Smooth muscle cell (in vitro differentiated cells): ENCODE measurements around the gene UCK1. TPM values are rescaled to one million over a fixed set of nuclear protein-coding genes. Genes with fewer than 3 reads are reported as not detected.

Experiments
- DNase-seq: peaks from one replicate; lab custom pipeline; 2025; ENCODE audit not compliant: unreplicated experiment; lab: John Stamatoyannopoulos, UW
- H2AFZ ChIP-seq: fragments of 200-600 bp; sonication (generic); 2 replicates; pipeline ENCODE4 v1.6.0; 2016; ENCODE audit warnings: antibody characterized with exemption, low read depth, mild to moderate bottlenecking
- H3F3A ChIP-seq: fragments of 200-600 bp; sonication (generic); 2 replicates; pipeline ENCODE4 v1.6.0; 2017; ENCODE audit warnings: antibody characterized with exemption, low read depth
- H3K27ac ChIP-seq: fragments of 200-600 bp; sonication (generic); 2 replicates; pipeline ENCODE4 v1.5.1; 2016; ENCODE audit warnings: low read depth, mild to moderate bottlenecking
- H3K27me3 ChIP-seq: fragments of 200-600 bp; sonication (generic); 2 replicates; pipeline ENCODE4 v1.6.1; 2016; ENCODE audit warnings: low read depth, mild to moderate bottlenecking
- H3K36me3 ChIP-seq: fragments of 200-600 bp; sonication (generic); 2 replicates; pipeline ENCODE4 v1.5.1; 2016; ENCODE audit warnings: low read depth
- H3K4me1 ChIP-seq: fragments of 200-600 bp; sonication (generic); 2 replicates; pipeline ENCODE4 v1.5.1; 2016; ENCODE audit warnings: low read depth
- H3K4me2 ChIP-seq: fragments of 200-600 bp; sonication (generic); 2 replicates; pipeline ENCODE4 v1.6.0; 2016; ENCODE audit warnings: mild to moderate bottlenecking
- H3K4me3 ChIP-seq: fragments of 200-600 bp; sonication (generic); 2 replicates; pipeline ENCODE4 v1.5.1; 2016; ENCODE audit warnings: mild to moderate bottlenecking
- H3K79me2 ChIP-seq: fragments of 200-600 bp; sonication (generic); 2 replicates; pipeline ENCODE4 v1.6.0; 2016; ENCODE audit warnings: low read depth, mild to moderate bottlenecking
- H3K9ac ChIP-seq: fragments of 200-600 bp; sonication (generic); 2 replicates; pipeline ENCODE4 v1.6.0; 2016; ENCODE audit warnings: low read depth
- H3K9me3 ChIP-seq: fragments of 200-600 bp; sonication (generic); replicated peaks from 2 replicates; pipeline ENCODE4 v1.5.1; 2016; ENCODE audit warnings: low read depth
- H4K20me1 ChIP-seq: fragments of 200-600 bp; sonication (generic); 2 replicates; pipeline ENCODE4 v1.6.0; 2016; ENCODE audit warnings: low read depth
- CTCF ChIP-seq: fragments of 200-600 bp; sonication (generic); IDR thresholded peaks from 2 replicates; pipeline ENCODE4 v1.5.1; 2017; ENCODE audit warnings: borderline replicate concordance, mild to moderate bottlenecking, antibody characterized with exemption; ENCODE audit not compliant: insufficient read depth, poor library complexity, severe bottlenecking
- WGBS: methylation state at CpG from one replicate; pipeline ENCODE4 v1.1.7; 2016; ENCODE audit warnings: low lambda C conversion rate; 5-methylcytosine and 5-hydroxymethylcytosine counted together
- polyA plus RNA-seq: library from polyadenylated mRNA; unstranded; fragments of >200 nt; fragmentation: Nextera tagmentation; extraction: Ambion mirVana; gene quantifications from 2 replicates; pipeline ENCODE4 v1.2.1, GENCODE V29; 2016
- total RNA-seq: library from RNA; depleted of rRNA; stranded (reverse); fragments of >200 nt; gene quantifications from 2 replicates; pipeline ENCODE4 v1.2.3, GENCODE V29; 2014

The UCK1 gene
- total and polyA plus RNA-seq, 2 experiments from 2014 or later, result 9.7 to 20.2 TPM

DNA sequence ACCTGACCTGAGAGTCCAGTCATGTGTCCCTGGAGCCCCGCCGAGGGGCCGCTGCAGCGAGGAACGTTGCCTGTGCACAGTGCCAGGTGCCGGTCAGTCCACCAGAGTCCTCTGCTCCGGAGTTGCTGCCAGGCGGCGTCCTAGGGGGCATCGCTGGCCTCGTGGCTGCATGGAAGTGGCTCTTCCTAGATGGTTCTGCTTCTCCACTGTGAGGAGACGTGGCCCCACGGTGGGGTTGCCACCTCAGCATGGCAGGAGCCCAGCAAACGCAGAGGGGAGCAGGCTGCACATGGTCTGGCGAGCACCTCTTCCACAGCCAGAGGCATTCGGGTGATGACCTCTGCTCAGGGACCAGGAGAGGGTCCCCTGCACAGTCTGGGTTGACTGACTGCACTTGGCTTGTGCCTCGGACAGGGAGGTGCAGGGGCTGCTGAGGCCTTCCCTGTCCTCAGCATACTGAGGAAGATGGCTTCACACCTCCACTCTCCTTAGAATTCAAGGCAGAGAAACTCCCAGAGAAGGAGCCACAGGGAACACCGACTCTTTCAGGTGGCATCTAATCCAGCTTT lies 54.2 kb downstream of the UCK1 start:
- H3K36me3 ChIP-seq, result peaks cover 7% of the 10 kb centered on the region

GRCh38 chr9:131475956-131476776 lies 54.9 kb downstream of the UCK1 start:
- no peak overlapping the region for H3K4me2 ChIP-seq
- H3K4me3 ChIP-seq, result no peak overlapping the region
- H3K36me3 ChIP-seq, result peaks cover 11% of the 10 kb centered on the region
- no peak for DNase-seq
- H3K27me3 ChIP-seq, result no peaks in the 10 kb centered on the region
- WGBS, result 94% methylated on average over 40 of the region's 40 CpGs
- no peaks in the 10 kb centered on the region for H3K9me3 ChIP-seq
- TF ChIP-seq CTCF, result peak; percentile 28
- H3K79me2 ChIP-seq, result peaks cover 44% of the 10 kb centered on the region
- no peak overlapping the region for H3K9ac ChIP-seq
- no peaks in the 10 kb centered on the region for H3K4me1 ChIP-seq
- H4K20me1 ChIP-seq, result peaks cover 92% of the 10 kb centered on the region
- no peak overlapping the region for H2AFZ ChIP-seq
- H3K27ac ChIP-seq, result no peak overlapping the region
- H3F3A ChIP-seq, result no peaks in the 10 kb centered on the region

More for the DNA sequence above, 54.2 kb downstream of the UCK1 start:
- Histone ChIP-seq H2AFZ (no peak overlapping the region), H3K27me3 (no peaks in the 10 kb centered on the region), H3K9ac (no peak overlapping the region), H3K4me1 (no peaks in the 10 kb centered on the region), H3K4me3 (no peak overlapping the region), H3K9me3 (no peaks in the 10 kb centered on the region), H3F3A (no peaks in the 10 kb centered on the region), H3K79me2 (peaks cover 37% of the 10 kb centered on the region), H4K20me1 (peaks cover 88% of the 10 kb centered on the region), H3K4me2 (no peak overlapping the region), H3K27ac (no peak overlapping the region)
- TF ChIP-seq CTCF, result no peak
- WGBS, result 97% methylated on average over 18 of the region's 18 CpGs
- DNase-seq, result no peak

DNA sequence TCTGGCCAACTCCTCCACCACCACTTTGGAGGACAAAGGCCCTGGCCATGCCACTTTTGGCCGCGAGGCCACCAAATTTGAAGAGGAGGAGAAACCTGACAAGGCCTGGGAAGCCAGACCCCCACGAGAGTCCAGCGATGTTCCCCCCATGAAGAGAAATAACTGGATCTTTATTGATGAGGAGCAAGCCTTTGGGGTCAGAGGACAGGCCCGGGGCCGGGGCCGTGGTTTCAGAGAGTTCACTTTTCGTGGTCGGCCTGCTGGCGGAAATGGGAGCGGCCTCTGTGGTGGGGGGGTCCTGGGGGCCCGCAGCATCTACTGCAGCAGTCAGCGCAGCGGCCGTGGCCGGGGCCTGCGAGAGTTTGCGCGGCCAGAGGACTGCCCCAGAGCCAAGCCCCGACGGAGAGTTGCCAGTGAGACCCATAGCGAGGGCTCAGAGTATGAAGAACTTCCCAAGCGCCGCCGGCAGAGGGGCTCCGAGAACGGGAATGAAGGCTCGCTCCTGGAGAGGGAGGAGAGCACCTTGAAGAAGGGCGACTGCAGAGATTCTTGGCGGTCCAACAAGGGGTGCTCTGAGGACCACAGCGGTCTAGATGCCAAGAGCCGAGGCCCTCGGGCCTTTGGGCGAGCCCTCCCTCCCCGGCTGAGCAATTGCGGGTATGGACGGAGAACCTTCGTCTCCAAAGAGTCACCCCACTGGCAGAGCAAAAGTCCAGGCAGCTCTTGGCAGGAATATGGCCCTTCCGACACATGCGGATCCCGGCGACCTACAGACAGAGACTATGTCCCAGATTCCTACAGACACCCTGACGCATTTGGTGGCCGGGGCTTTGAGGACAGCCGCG lies 55.7 kb downstream of the UCK1 start:
- peaks cover 48% of the 10 kb centered on the region for H3K79me2 ChIP-seq
- H3K9me3 ChIP-seq, result no peaks in the 10 kb centered on the region
- no peak overlapping the region for H3K4me3 ChIP-seq

More for the DNA sequence above, 55.7 kb downstream of the UCK1 start:
- no peak for TF ChIP-seq CTCF
- H3K9ac ChIP-seq, result no peak overlapping the region
- no peak overlapping the region for H2AFZ ChIP-seq
- 97% methylated on average over 46 of the region's 46 CpGs for WGBS
- H3K4me1 ChIP-seq, result no peaks in the 10 kb centered on the region
- H3K36me3 ChIP-seq, result peaks cover 16% of the 10 kb centered on the region
- no peak for DNase-seq
- no peaks in the 10 kb centered on the region for H3F3A ChIP-seq
- no peak overlapping the region for H3K27ac ChIP-seq
- H4K20me1 ChIP-seq, result peaks cover 94% of the 10 kb centered on the region
- no peak overlapping the region for H3K4me2 ChIP-seq
- H3K27me3 ChIP-seq, result no peaks in the 10 kb centered on the region
